Lung (tissue), 12 donors: ENCODE measurements around the gene SLC6A18. TPM values are rescaled to one million over a fixed set of nuclear protein-coding genes. Genes with fewer than 3 reads are reported as not detected.

Experiments used
- ATAC-seq: fragments of 200-7000 bp; cut with Tn5 transposase; one replicate; pipeline ENCODE4 v1.9.1; 2020; ENCODE audit warnings: moderate number of reproducible peaks; ENCODE audit not compliant: insufficient read depth, low FRiP score
- DNase-seq, 3 donors: peaks; one replicate each; pipeline ENCODE4 v3.0.0-alpha.2; 2013 to 2017
- H3K27ac ChIP-seq, 2 donors: one replicate each; pipeline ENCODE4 v1.5.1; 2013; ENCODE audit warnings: mild to moderate bottlenecking in 2 of 2, moderate library complexity in 2 of 2, control low read depth in 1 of 2, inconsistent platforms in 1 of 2, low read depth in 1 of 2, low read length in 1 of 2
- H3K27me3 ChIP-seq, 3 donors: one replicate each; pipeline ENCODE4 v1.5.1; 2013; ENCODE audit warnings: low read length in 2 of 3; ENCODE audit not compliant: control insufficient read depth in 3 of 3, insufficient read depth in 3 of 3
- H3K36me3 ChIP-seq, 4 donors: one replicate each; pipeline ENCODE4 v1.5.1; 2013; ENCODE audit warnings: low read length in 4 of 4, mild to moderate bottlenecking in 1 of 4, moderate library complexity in 1 of 4; ENCODE audit not compliant: control insufficient read depth in 4 of 4, insufficient read depth in 4 of 4
- H3K4me1 ChIP-seq, 5 donors: one replicate each; pipeline ENCODE4 v1.5.1; 2013; ENCODE audit warnings: low read length in 5 of 5, mild to moderate bottlenecking in 2 of 5, moderate library complexity in 1 of 5; ENCODE audit not compliant: control insufficient read depth in 5 of 5, insufficient read depth in 5 of 5
- H3K4me3 ChIP-seq: one replicate; pipeline ENCODE4 v1.5.1; 2013; ENCODE audit warnings: mild to moderate bottlenecking, control low read depth, moderate library complexity
- H3K9ac ChIP-seq, 2 donors: one replicate each; pipeline ENCODE4 v1.5.1; 2013; ENCODE audit warnings: low read length in 2 of 2, control low read depth in 1 of 2; ENCODE audit not compliant: insufficient read depth in 1 of 2
- H3K9me3 ChIP-seq, 4 donors: one replicate each; pipeline ENCODE4 v1.5.1; 2013; ENCODE audit warnings: low read length in 3 of 4, mild to moderate bottlenecking in 1 of 4, moderate library complexity in 1 of 4; ENCODE audit not compliant: control insufficient read depth in 4 of 4, insufficient read depth in 3 of 4
- CTCF ChIP-seq: IDR thresholded peaks from 2 replicates; pipeline ENCODE4 v1.5.1; 2012; ENCODE audit warnings: mild to moderate bottlenecking; ENCODE audit errors: control extremely low read depth, extremely low read depth
- WGBS, 2 donors: extraction: QIAGEN DNeasy Blood & Tissue Kit; methylation state at CpG; one replicate each; pipeline ENCODE4 v1.1.7; 2013; 5-methylcytosine and 5-hydroxymethylcytosine counted together
- polyA plus RNA-seq, 2 donors: library from polyadenylated mRNA; stranded (reverse); fragments of 200-250 nt; gene quantifications; one replicate each; pipeline ENCODE4 v1.2.1, GENCODE V29; 2013
- total RNA-seq, 2 donors: library from RNA; depleted of rRNA in 1 of 2; stranded (reverse); fragments of >200 nt in 1 of 2; gene quantifications; one replicate each; pipeline ENCODE4 v1.2.1, GENCODE V29; 2014 to 2021
- donor health status: control.
- donor health status: control.
- donor health status: Bipolar disorder and iron deficiency.
- donor health status: healthy.
- donor health status: DM: yes; HTN: yes; CAD: no.

SLC6A18 gene
- total and polyA plus RNA-seq, 4 donors = not detected

GRCh38 chr5:1222147-1222546 is 3.0 kb upstream of the SLC6A18 start:
- WGBS, 2 donors = 95 to 98% methylated on average over 9 of the region's 9 CpGs
- TF ChIP-seq CTCF = no peak
- DNase-seq = no peak

DNA sequence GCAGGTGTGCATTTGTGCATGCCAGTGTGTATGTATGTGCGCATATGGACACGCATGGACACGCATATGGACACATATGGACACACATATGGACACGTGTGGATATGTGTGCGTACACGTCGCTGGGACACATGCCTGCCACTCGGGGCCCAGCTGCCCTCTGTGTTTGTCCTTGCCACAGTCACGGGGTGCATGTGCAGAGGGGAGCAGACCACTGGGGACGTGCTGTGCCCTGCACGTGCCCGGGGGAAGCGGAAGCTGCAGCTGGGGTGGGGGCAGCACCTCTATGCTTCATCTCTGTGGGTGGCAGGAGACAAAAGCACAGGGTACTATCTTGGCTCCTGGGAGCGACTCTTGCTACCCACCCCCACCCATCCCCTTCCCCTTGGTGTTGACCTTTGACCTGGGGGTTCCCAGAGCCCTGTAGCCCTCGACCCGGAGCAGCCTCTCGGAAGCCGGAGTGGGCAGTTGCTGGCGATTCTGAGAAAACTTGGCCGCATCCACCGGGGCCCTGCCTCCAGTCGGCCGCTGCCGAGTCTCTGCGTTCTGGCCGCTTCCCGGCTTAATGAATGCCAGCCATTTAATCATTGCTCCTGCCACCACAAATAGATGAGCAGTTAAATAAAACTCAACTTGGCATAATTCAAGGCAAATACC is 2.4 kb upstream of the SLC6A18 start:
- no peak for ATAC-seq
- Histone ChIP-seq H3K27me3 (peaks cover 0 to 3% (median 0%) of the 10 kb centered on the region in 3 donors), H3K9ac (no peak overlapping the region), H3K9me3 (peaks cover 0 to 2% (median 0%) of the 10 kb centered on the region in 4 donors), H3K4me3 (no peak overlapping the region), H3K27ac (no peak overlapping the region), H3K36me3 (no peaks in the 10 kb centered on the region), H3K4me1 (no peaks in the 10 kb centered on the region)
- 84 to 85% methylated on average over 27 of the region's 27 CpGs for WGBS, 2 donors
- no peak for DNase-seq
- TF ChIP-seq CTCF = no peak

More at GRCh38 chr5:1222147-1222546, 3.0 kb upstream of the SLC6A18 start:
- Histone ChIP-seq H3K4me3 (no peak overlapping the region), H3K27ac (no peak overlapping the region), H3K36me3 (no peaks in the 10 kb centered on the region), H3K4me1 (no peaks in the 10 kb centered on the region), H3K9ac (no peak overlapping the region), H3K9me3 (peaks cover 0 to 2% (median 0%) of the 10 kb centered on the region in 4 donors), H3K27me3 (no peaks in the 10 kb centered on the region)
- no peak for ATAC-seq

DNA sequence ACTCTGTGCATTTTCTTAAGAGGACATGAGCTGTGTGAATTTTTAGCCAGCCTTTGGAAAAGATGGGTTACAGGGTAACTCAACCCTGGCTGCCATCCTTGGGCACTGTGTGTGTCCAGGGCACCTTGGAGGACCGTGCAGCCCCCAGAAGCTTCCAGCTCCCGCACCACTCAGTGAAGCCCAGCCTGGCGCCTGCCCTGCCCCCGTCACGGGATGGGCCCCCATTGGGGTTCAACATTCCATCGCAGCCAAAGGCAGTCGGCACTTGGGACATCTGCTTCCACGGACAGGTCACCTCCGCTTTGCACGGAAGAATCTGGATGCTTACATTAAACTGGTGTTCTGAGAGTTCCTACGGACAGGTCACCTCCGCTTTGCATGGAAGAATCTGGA is 1.9 kb upstream of the SLC6A18 start:
- no peak overlapping the region for H3K9ac ChIP-seq
- no peak for TF ChIP-seq CTCF
- DNase-seq = no peak
- H3K4me1 ChIP-seq = no peaks in the 10 kb centered on the region
- H3K27me3 ChIP-seq = peaks cover 0 to 5% (median 0%) of the 10 kb centered on the region in 3 donors
- no peaks in the 10 kb centered on the region for H3K36me3 ChIP-seq
- peaks cover 0 to 2% (median 0%) of the 10 kb centered on the region in 4 donors for H3K9me3 ChIP-seq
- WGBS, 2 donors = 76 to 88% methylated on average over 12 of the region's 12 CpGs
- H3K4me3 ChIP-seq = no peak overlapping the region
- H3K27ac ChIP-seq = no peak overlapping the region
- ATAC-seq = no peak

- no peak for TF ChIP-seq CTCF
- no peak for DNase-seq
- Histone ChIP-seq H3K27ac (no peak overlapping the region), H3K4me3 (no peak overlapping the region), H3K9ac (no peak overlapping the region), H3K4me1 (no peaks in the 10 kb centered on the region), H3K9me3 (peaks cover 0 to 2% (median 0%) of the 10 kb centered on the region in 4 donors), H3K36me3 (no peaks in the 10 kb centered on the region), H3K27me3 (peaks cover 0 to 6% (median 0%) of the 10 kb centered on the region in 3 donors)
- WGBS, 2 donors = 88 to 89% methylated on average over 15 of the region's 15 CpGs
- no peak for ATAC-seq
Observed at GRCh38 chr5:1224631-1225030, 550 bp upstream of the SLC6A18 start.
